DLD1 (cell line): ENCODE results near the gene UCN2.

Experiments
- in situ Hi-C: cut with HindIII; loops from 2 replicates; pipeline ENCODE4 v1.10.0; 2017; ENCODE audit warnings: low sequenced_read_pairs

Gene UCN2

DNA sequence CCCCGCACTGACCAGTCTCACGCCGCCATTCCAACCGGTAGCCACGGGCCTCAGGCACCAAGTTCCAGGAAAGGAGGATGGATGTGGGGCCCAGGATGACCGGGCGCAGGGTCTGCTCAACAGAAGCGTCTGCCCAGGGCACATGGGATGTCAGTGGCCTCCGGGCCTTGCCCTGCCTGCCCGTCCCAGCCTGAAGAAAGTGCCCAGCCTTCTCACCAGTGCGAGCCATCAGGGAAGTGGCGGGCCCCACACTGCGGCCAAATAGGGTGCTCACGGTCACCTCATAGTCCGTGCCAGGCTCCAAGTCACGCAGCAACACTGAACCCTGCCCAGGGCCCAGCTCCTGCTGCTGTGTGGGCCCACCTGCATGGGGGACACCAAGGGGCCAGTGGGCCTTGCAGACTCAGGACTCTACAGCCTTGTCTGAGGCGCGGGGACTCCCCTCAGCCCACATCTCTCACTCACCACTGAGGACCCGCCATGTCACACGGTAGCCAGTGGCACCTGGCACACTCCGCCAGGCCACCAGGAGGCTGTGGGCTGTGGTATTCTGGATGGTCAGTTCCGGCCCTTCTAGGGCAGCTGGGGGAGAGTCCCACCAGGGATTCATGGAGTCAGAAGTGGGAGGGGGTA lies 28.4 kb upstream of the UCN2 start:
- in situ Hi-C loops: no loop called here

DNA sequence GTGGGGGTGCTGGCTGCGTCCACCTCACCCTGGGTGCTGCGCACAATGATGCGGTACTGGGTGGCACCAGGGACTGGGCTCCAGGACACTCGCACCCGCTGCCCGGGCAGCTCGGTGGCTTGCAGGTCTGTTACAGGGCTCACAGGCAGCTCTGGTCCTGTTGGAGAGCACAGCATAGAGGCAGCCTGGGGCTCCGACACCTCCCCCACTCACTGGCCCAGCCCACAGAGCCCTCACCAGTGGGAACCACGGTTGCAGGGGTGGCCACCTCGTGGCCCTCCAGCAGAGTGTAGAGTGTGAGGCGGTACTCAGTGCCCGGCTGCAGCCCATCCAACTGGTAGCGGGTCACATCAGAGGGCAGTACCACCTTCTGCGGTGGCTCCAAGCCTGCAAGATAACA lies 27.9 kb upstream of the UCN2 start:
- in situ Hi-C loops: no loop called here

DNA sequence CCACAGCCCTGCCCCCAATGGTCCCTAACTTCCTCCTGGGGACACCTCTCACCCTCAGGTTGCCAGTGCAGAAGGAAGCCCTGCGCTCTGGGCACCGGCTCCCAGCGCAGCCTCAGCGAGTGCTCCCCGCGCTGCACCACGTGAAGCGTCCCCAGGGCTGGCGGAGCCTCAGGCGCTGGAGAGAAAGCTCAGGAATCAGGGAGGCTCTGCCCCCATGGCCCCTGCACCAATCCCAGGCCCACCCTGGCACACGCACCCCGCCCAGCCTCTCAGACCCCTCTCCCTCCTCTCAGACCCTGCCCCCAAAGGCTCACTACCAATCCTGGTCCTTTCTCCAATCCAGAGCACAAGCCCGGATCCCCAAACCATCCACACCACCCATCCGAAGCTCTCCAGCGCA lies 24.6 kb upstream of the UCN2 start:
- in situ Hi-C loops: no loop called here

DNA sequence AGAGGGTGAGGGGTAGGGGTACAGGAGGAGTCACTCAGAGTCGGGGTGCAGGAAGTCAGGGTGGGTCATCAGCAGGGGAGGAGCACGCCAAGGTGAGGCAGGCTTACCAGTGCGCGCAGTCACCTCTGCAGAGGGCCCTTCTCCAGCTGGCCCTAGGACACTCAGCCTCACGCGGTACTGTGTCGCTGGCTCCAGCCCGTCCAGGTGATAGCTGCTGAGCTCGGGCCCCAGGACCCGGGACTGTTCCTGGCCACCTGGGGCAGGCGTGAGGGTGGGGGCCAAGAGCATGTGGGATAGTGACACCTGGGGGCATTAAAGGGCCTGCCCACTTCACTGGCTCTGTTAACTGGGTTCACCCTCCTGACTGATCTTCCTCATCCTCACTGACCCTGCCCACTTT lies 24.1 kb upstream of the UCN2 start:
- in situ Hi-C loops: no loop called here

DNA sequence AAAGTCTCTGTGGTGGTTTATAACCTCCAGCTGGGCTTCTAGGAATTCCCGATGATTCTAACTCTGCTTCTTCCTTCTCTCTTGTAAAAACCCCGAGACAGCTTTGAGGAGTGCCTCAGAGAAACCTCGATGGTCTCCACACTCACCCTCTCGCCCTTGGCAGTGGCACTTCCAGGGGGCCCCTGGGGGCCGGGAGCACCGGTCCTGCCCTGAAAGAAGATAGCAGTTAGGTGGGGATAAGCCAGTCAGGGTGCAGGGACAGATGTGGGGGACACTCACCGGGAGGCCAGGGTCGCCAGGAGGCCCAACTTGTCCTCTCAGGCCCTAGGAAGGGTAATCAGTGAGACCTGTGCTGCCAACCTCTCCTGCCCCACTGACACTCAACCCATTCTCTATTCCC lies 21.8 kb upstream of the UCN2 start:
- in situ Hi-C loops: no loop called here

DNA sequence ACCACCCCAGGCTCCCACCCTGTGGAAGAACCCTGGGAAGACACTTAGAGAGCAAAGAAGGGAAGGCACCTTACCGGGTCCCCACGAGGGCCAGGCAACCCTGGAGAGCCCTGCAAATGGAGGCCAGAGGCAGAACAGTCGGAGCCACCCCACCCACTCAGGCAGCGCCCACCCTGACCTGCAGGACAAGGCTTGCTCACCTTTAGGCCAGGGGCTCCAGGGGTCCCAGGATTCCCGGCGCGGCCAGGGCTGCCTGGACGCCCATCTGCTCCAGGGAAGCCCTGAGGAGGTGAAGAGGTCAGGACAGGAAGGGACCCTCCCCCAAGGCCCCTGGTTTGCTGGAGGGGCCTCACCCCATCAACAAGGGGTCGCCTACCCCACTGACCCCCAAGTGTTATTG lies 21.3 kb upstream of the UCN2 start:
- in situ Hi-C loops: no loop called here

DNA sequence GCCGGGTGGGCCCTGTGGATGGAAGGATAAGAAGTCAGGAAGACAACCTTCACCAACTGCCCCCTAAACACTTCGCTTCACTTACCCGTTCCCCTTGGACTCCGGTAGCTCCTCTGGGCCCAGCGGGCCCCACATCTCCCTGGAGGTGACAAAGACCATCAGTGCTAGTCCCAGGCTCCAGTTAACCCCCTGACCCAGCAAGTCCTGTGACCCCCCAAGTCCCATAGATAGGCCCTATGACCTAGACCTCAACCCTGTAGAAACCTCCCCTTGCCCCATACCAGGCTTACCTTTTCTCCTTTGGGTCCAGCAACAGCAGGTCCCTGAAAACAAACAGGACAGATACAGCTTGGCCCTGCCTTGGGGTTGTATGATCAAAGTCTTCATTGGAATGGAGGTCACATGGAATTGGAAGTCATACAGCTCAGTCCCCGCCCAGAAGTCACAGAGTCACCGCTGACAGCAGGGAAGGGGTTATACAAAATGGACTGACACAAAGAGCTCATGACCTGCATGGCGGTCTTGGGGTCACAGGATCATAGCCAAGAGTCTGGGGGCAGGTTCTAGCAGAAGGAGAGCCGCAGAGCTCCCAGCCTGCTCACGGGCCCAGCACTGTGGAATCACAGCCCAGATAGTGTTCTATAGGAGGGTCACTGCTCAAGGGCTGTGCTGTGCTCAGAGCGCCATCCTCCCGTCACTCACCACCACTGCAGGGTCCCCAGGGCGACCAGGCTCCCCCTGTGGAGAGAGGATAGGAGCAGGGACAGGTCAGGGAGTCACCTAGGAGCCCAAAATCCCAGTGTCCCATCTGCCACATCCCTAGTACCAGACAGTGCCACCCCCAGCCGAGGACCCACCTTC lies 18.3 kb upstream of the UCN2 start:
- in situ Hi-C loops: no loop called here

DNA sequence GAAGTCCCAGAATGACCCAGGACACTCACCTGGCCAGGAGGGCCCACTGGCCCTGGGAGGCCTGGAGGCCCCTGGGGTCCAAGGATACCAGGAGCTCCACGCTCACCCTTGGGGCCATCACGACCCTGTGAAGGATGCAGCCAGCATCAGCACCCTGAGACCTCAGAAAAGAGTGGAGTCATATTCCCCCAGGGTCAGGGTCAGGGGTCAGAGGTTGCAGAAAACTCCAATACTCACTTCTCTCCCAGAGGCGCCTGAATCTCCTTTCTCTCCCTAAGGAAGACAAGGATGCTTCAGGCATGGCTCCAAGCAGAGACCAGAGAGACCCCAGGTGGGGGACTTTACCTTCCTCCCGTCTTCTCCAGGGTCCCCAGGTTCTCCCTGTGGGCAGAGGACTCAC lies 13.1 kb upstream of the UCN2 start:
- in situ Hi-C loops: no loop called here

DNA sequence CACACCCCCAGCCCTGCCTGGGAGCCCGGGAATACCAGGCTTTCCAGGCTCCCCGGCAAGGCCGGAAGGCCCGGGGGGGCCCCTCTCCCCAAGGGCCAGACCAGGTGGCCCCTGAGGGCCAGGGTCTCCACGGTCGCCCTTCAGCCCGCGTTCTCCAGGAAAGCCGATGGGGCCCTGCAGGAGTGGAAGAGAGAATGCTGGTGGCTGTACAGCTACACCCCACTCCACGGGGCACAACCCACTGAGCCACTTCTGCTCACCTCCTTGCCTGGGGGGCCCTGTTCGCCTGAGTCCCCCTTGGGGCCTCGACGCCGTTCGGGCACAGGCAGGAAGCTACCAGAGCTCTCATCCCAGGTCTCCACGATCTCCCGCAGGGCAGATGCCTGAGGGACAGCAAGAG lies 11.8 kb upstream of the UCN2 start:
- in situ Hi-C loops: no loop called here

DNA sequence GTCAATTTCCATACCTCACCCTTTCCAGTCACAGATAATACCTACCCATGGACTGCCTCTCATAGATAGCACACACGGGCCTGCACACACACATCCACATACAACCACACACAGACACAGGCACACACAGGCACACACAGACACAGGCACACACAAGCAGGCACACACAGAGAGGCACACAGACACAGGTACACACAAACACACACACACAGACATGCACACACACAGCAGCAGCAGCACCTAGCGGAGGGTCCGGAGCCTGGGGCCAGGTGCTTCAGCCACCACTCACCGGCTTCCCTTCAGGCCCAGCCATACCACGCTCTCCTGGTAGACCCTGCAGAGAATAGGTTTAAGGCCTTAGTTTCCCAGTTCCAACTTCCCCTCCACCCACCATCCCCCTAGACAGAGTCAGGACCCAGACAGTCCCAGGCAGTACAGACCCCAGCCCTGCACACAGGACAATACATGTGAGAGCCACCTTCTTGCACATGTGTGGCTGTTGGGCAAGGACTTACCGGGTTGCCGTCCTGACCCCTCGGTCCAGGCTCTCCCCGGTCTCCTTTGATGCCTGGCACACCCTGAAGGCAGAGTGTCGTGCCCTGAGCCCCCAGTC lies 10.5 kb upstream of the UCN2 start:
- in situ Hi-C loops: no loop called here

DNA sequence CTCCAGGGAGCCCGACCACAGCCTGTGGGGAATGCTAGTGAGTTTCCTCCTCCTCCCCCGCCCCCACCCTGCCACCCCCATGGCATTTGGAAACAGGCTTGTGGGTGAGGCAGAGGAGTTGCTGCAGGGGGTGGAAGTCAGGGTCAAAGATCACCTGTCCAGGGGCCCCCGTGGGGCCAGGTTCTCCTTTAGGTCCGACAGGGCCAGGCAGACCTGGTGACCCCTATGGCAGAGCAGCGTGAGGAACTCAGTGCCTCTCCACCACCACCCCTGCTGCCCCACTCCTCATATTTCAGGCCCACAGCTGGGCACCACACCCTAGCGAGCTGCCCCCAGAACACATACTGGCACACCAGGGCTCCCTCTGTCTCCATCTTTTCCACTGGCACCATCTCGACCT lies 8.9 kb upstream of the UCN2 start:
- in situ Hi-C loops: no loop called here

DNA sequence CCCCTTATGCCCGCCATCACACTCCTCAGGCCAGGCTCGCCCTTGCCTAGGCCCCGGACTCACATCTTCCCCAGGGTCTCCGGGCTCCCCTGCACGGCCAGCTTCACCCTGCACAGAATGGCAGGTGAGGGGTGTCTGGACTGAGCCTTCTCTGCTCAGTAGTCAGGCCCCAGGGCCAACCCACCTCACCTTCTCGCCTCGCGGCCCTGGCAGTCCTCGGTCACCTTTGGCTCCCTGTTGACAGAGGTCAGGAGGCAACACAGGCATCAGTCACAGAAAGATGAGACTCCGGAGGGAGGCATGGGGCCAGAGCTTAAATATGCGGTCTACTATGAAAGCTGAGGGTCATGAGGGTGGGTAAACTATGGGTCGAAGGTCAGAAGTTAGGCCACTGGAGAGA lies 8.4 kb upstream of the UCN2 start:
- in situ Hi-C loops: no loop called here

DNA sequence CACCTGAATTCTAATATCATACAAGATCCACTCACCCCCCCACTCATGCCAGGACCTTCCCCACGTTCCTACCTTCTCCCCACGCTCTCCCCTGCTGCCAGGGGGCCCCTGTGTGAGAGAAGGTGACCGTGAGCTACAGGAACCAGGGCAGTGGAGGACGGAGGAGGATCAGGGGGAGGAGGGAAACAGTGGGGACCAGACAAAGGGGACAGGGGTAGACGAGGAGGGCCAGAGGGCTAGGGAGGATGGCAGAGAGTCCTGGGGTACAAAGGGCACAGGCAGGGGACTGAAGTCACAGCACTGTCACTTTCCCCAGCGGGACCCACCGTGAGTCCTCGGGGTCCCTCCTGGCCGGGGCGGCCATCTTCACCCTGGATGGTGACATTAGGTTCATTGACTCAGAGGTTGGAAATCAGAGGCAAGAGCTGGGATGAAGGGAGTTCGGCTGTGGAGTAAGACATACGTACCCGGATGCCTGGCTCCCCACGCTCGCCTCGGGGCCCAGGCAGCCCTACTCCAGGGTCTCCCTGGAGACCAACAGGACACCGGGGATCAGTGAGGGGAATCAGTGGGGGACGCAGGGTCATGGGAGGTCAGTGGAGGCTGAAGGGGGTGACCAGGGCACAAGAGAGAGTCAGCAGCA lies 6.3 kb upstream of the UCN2 start:
- in situ Hi-C loops: no loop called here

DNA sequence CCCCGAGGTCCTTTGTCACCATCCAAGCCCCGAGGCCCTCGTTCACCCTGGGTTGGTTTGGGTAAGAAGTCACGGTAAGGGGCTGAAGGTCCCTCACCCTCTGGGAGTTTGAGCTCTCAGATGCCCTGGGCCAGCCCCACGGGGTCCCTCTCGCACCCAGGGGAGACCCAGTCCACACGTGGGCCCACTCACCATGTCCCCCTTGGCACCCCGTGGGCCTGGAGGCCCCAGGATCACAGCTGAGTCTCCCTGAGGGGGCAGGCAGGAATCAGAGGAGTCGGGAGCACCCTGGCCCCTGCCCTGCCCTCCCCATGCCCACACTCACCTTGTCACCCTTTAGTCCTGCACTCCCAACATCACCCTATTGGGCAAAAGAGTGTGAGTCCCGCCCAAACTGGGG lies 5.8 kb upstream of the UCN2 start:
- in situ Hi-C loops: no loop called here

DNA sequence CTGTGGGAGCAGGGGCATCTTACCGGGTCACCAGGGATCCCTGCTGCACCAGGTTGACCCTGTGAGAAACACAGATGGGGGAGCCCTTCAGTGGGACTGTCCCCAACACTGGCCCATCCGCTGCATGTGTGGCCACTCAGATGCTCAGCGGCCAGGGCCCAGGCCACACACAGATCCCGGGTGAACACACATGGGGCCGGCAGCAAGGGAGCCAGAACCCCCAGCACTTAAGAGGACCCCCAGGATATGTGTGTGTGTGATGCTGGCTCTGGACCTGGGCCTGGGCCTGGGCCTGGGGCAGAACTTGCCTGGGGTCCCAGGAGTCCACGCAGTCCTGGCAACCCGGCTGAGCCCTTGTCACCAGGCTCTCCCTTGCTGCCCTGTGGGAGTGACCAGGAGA lies 4.9 kb upstream of the UCN2 start:
- in situ Hi-C loops: no loop called here

DNA sequence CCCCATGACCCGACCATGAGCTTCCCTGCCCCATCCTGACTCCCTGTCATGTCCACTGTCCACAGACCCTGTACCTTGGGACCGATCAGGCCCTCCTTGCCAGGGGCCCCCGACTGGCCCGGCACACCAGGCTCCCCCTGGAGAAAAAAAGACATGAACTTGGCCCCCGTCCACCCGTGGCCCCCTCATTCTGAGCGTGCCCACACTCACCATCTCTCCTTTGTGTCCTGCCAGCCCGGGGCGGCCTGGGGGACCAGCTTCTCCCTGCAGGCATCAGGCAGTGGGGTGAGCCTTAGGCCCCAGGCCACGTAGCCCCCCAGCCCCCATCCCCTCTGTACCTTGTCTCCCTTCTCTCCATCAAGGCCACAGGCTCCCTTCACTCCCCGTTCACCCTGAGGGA lies 3.9 kb upstream of the UCN2 start:
- in situ Hi-C loops: no loop called here

DNA sequence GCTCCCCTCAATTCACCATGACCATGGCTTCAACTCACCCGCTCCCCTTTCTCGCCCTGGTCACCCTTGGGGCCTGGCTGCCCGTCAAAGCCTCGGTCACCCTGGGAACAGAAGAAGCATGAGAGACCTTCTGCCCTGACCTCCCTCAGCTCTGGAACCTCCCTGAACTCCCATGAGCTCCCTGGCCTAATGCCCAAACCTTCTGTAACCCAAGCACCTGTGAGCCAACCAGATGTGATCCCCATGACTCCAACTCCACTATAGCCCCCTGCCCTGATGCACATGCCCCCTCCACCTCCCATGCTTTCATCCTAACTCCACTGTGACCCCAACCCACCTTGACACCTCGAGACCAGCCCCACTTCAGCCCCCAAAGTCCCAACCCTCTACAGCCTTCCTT lies 3.5 kb upstream of the UCN2 start:
- in situ Hi-C loops: no loop called here

DNA sequence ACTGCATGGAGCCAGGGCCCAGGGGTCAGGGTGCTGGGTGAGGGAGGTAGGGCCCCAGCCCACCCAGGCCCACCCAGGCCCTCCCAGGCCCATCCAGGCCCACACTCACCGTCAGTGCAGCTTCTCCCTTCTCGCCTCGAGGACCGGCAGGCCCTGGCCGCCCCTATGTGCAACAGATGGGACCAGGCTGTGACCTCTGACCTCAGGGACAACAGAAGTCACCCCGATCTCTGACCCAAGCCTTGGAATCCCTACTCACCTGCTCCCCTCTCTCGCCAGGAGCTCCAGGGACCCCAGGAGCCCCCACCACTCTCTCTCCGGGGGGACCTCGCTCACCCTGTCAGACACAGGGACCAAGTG lies 2.8 kb upstream of the UCN2 start:
- in situ Hi-C loops: no loop called here

DNA sequence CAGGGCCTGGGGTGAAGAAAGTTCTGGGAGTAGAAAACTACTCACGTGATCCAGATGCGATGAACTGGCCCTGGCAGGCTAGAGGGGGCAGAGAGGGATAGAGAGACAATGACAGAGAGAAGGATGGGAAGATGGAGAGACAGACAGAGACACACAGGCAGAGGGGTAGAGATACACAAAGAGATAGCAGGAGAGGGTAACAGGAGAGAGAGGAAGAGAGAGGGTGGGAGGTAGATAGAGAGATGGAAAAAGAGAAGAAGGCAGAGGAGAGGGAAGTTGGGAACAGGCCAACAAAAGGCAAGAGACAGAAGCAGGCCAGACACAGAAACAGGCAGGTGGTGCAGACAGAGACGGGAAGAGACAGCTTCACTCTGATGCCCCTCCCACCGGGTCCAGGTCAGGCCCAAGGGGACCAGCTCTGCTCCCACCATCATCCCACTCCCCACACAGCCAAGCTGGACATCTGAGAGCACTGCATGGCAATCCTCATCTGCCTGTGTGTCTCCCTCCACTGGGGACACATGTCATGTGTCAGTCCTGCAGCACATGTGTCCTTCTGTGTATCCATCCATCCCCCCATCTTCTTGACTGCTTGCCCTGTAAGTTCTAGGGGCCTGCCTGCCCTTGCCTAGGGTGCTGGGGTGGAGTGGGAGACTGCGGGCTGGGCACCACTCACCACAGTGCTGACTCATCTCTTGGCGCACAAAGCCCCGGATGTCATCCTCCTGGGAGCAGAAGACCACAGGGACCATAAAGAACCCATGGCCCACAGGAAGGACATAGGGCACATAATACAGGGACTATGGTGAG lies 2.2 kb upstream of the UCN2 start:
- in situ Hi-C loops: no loop called here

DNA sequence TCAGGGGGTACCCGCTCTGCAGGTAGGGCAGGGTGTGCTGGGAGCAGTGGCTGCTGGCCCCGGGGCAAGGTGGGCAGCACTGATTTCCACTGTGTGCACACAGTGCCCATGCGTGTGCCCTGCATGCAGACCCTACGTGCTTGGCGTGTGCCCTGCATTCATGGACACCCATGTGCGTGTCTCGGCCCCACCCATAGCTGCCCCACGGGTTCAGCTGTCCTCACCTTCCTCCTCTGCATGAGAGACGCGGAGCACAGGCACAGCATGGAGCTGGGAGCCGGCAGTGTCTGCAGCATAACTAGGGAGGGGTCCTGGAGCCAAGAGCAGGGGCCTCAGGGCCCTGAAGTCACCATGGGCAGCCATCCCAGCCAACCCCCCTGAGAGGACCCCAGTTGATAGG lies 1.6 kb upstream of the UCN2 start:
- in situ Hi-C loops: no loop called here

DNA sequence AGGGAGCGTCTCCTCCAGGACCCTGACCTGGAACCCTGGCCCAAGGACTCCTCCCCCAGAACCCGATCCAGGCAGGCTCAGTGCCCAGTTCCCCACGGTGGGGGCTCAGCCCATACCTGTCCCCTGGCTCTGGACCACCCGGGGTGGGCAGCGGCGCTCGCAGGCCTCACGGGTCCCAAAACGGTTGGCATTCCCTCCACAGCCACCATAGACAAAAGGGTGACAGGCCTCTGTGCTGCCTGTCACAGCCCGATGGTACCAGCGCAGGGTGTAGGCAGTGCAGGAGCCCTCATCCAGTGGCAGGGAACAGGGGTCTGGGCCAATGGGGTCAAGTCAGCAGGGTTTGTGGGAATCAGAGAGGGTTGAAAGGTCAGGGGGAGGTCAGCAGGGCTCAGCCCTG lies 1.1 kb upstream of the UCN2 start:
- in situ Hi-C loops: no loop called here
